ENCODE data around the gene SVOPL. TPM values are rescaled to one million over a fixed set of nuclear protein-coding genes. Genes with fewer than 3 reads are reported as not detected.
A peak's percentile ranks its signal among the peaks of the same experiment; 100 is the strongest.

The SVOPL gene
- total and polyA plus RNA-seq, 4 donors = 0.33 TPM; not detected in 3

DNA sequence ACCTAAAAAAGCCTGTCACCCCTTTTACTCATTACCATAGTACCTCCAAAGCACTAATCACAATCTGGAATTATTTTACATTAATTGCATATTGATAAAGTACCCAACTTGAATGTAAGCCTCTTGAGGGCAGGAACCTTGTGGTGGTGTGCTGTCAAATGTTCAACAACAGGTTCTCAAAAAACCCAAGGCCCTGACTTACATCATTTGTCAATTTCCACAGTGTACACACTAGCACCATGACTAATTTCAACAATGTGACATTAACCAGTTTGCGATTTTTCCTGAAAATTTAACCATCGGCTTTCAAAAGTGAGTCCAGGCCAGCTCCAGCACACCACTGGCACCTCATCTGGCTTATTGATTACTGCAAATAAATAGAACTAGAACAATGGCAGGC lies 87.5 kb downstream of the SVOPL start:
- no peak for TF ChIP-seq YY1 (IDR thresholded peaks at IDR 0.05)
- TF ChIP-seq FOXA2 (IDR thresholded peaks at IDR 0.05) = peak; percentile 8
- WGBS = 41% methylated on average over 2 of the region's 2 CpGs
- Histone ChIP-seq H3K4me3 (ENCODE audit: low read depth in 1 of 3, low read length in 3 of 3) (no peak overlapping the region), H3K9me3 (ENCODE audit: control insufficient read depth in 4 of 4, low read length in 3 of 4) (no peaks in the 10 kb centered on the region), H3K27ac (ENCODE audit: low read depth in 1 of 2, low read length in 2 of 2) (peak overlapping the region; percentile 73 to 83), H3K9ac (ENCODE audit: low read depth in 1 of 2, low read length in 2 of 2) (no peak overlapping the region), H3K4me1 (ENCODE audit: control insufficient read depth in 4 of 4, insufficient read depth in 4 of 4, low read length in 3 of 4) (peaks cover 0 to 19% (median 3%) of the 10 kb centered on the region in 4 donors), H3K27me3 (ENCODE audit: control insufficient read depth in 4 of 4, insufficient read depth in 4 of 4, low read length in 3 of 4) (no peaks in the 10 kb centered on the region), H3K36me3 (ENCODE audit: control insufficient read depth in 4 of 4, insufficient read depth in 3 of 4, low read depth in 1 of 4, low read length in 3 of 4) (no peaks in the 10 kb centered on the region)
- no peak for DNase-seq (ENCODE audit: low spot score)

DNA sequence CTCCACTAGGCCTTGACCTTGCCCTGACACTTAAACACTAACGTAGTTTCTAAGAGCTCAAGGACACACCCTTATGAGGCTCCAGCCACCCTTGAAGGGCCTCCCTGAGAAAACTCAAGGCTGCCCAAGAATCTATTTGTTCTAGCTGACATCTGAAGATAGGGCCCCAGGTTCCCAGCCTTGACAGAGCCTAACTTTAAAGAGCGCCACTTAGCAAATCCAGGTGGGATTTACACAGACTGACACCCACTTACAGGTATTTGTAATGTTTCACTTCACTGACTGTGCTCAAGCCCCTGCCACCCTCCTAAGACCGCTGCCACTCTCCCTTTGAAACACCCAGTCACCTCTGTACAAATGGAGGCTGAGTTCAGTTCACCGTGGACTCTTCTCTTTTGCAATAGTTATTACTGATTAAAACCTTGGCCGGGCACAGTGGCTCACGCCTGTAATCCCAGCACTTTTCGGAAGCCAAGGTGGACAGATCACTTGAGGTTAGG lies 90.4 kb downstream of the SVOPL start:
- Histone ChIP-seq H3K27ac (ENCODE audit: low read depth in 1 of 2, low read length in 2 of 2) (peak overlapping the region; percentile 25 to 85), H3K4me3 (ENCODE audit: low read depth in 1 of 3, low read length in 3 of 3) (no peak overlapping the region), H3K4me1 (ENCODE audit: control insufficient read depth in 4 of 4, insufficient read depth in 4 of 4, low read length in 3 of 4) (peaks cover 0 to 29% (median 4%) of the 10 kb centered on the region in 4 donors), H3K9ac (ENCODE audit: low read depth in 1 of 2, low read length in 2 of 2) (no peak overlapping the region), H3K27me3 (ENCODE audit: control insufficient read depth in 4 of 4, insufficient read depth in 4 of 4, low read length in 3 of 4) (no peaks in the 10 kb centered on the region), H3K9me3 (ENCODE audit: control insufficient read depth in 4 of 4, low read length in 3 of 4) (peaks cover 0 to 4% (median 0%) of the 10 kb centered on the region in 4 donors), H3K36me3 (ENCODE audit: control insufficient read depth in 4 of 4, insufficient read depth in 3 of 4, low read depth in 1 of 4, low read length in 3 of 4) (no peaks in the 10 kb centered on the region)
- 51% methylated on average over 7 of the region's 7 CpGs for WGBS
- DNase-seq (ENCODE audit: low spot score) = no peak
- TF ChIP-seq FOXA1 (IDR thresholded peaks at IDR 0.05) (no peak), NR2F2 (IDR thresholded peaks at IDR 0.05) (peak; percentile 21), HNF4G (IDR thresholded peaks at IDR 0.05) (no peak), JUND (IDR thresholded peaks at IDR 0.05) (peak; percentile 39 to 60), RAD21 (IDR thresholded peaks at IDR 0.05) (peak; percentile 23 to 29), EGR1 (IDR thresholded peaks at IDR 0.05; ENCODE audit: low read depth in 2 of 2) (no peak), YY1 (IDR thresholded peaks at IDR 0.05) (peak; percentile 91), TAF1 (conservative IDR thresholded peaks at IDR 0.05) (no peak), FOXA2 (IDR thresholded peaks at IDR 0.05) (no peak), SP1 (IDR thresholded peaks at IDR 0.05) (peak; percentile 72), HNF4A (conservative IDR thresholded peaks at IDR 0.05) (peak; percentile 85 to 89), RXRA (IDR thresholded peaks at IDR 0.05) (peak; percentile 86 to 87), GABPA (IDR thresholded peaks at IDR 0.05 in 1 of 2, conservative IDR thresholded peaks at IDR 0.05 in 1 of 2) (peak in 1 of 2 donors; percentile 34)
- TF ChIP-seq, protein P1, sequence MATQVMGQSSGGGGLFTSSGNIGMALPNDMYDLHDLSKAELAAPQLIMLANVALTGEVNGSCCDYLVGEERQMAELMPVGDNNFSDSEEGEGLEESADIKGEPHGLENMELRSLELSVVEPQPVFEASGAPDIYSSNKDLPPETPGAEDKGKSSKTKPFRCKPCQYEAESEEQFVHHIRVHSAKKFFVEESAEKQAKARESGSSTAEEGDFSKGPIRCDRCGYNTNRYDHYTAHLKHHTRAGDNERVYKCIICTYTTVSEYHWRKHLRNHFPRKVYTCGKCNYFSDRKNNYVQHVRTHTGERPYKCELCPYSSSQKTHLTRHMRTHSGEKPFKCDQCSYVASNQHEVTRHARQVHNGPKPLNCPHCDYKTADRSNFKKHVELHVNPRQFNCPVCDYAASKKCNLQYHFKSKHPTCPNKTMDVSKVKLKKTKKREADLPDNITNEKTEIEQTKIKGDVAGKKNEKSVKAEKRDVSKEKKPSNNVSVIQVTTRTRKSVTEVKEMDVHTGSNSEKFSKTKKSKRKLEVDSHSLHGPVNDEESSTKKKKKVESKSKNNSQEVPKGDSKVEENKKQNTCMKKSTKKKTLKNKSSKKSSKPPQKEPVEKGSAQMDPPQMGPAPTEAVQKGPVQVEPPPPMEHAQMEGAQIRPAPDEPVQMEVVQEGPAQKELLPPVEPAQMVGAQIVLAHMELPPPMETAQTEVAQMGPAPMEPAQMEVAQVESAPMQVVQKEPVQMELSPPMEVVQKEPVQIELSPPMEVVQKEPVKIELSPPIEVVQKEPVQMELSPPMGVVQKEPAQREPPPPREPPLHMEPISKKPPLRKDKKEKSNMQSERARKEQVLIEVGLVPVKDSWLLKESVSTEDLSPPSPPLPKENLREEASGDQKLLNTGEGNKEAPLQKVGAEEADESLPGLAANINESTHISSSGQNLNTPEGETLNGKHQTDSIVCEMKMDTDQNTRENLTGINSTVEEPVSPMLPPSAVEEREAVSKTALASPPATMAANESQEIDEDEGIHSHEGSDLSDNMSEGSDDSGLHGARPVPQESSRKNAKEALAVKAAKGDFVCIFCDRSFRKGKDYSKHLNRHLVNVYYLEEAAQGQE (IDR thresholded peaks at IDR 0.05) = peak; percentile 42
- TF ChIP-seq, protein P2, sequence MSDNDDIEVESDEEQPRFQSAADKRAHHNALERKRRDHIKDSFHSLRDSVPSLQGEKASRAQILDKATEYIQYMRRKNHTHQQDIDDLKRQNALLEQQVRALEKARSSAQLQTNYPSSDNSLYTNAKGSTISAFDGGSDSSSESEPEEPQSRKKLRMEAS (IDR thresholded peaks at IDR 0.05) = peak; percentile 55
- TF ChIP-seq, protein P3, sequence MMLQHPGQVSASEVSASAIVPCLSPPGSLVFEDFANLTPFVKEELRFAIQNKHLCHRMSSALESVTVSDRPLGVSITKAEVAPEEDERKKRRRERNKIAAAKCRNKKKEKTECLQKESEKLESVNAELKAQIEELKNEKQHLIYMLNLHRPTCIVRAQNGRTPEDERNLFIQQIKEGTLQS (IDR thresholded peaks at IDR 0.05) = peak; percentile 26
- TF ChIP-seq, protein P4, sequence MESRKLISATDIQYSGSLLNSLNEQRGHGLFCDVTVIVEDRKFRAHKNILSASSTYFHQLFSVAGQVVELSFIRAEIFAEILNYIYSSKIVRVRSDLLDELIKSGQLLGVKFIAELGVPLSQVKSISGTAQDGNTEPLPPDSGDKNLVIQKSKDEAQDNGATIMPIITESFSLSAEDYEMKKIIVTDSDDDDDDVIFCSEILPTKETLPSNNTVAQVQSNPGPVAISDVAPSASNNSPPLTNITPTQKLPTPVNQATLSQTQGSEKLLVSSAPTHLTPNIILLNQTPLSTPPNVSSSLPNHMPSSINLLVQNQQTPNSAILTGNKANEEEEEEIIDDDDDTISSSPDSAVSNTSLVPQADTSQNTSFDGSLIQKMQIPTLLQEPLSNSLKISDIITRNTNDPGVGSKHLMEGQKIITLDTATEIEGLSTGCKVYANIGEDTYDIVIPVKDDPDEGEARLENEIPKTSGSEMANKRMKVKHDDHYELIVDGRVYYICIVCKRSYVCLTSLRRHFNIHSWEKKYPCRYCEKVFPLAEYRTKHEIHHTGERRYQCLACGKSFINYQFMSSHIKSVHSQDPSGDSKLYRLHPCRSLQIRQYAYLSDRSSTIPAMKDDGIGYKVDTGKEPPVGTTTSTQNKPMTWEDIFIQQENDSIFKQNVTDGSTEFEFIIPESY (IDR thresholded peaks at IDR 0.05) = no peak
- TF ChIP-seq, protein P5, sequence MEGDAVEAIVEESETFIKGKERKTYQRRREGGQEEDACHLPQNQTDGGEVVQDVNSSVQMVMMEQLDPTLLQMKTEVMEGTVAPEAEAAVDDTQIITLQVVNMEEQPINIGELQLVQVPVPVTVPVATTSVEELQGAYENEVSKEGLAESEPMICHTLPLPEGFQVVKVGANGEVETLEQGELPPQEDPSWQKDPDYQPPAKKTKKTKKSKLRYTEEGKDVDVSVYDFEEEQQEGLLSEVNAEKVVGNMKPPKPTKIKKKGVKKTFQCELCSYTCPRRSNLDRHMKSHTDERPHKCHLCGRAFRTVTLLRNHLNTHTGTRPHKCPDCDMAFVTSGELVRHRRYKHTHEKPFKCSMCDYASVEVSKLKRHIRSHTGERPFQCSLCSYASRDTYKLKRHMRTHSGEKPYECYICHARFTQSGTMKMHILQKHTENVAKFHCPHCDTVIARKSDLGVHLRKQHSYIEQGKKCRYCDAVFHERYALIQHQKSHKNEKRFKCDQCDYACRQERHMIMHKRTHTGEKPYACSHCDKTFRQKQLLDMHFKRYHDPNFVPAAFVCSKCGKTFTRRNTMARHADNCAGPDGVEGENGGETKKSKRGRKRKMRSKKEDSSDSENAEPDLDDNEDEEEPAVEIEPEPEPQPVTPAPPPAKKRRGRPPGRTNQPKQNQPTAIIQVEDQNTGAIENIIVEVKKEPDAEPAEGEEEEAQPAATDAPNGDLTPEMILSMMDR (IDR thresholded peaks at IDR 0.05; ENCODE audit: low read depth, low read length, missing input control) = no peak

Measured in liver (tissue), 9 donors.